ENCODE data around the gene RAC2. TPM values are rescaled to one million over a fixed set of nuclear protein-coding genes. Genes with fewer than 3 reads are reported as not detected.
A peak's percentile ranks its signal among the peaks of the same experiment; 100 is the strongest.

The RAC2 gene
- total RNA-seq, 1 donor from 2014 or later, result 13.7 TPM

DNA sequence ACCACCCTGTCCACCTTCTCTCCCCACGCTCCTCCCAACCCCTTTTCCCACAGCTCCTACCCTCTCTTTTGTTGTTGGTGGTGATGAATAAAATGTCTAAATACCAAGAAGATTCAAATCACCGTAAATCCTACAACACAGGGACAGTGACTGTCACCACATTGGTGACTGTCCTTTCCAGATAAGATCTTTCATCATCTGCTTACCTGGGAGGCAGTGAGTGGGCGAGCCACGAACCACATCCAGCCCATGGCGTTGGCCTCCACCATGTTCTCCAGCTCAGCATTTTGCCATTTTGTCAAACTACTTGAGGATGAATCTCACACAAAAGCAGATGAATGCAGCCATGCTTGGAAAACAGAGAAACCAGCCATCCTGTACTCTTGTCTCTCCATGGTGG lies 31.6 kb upstream of the RAC2 start:
- no peak for DNase-seq (ENCODE audit: low read depth)

GRCh38 chr22:37275134-37275533 lies 31.1 kb upstream of the RAC2 start:
- no peak for DNase-seq (ENCODE audit: low read depth)

- DNase-seq (ENCODE audit: low read depth), result no peak
Measured at GRCh38 chr22:37274380-37274862, 30.4 kb upstream of the RAC2 start.

DNA sequence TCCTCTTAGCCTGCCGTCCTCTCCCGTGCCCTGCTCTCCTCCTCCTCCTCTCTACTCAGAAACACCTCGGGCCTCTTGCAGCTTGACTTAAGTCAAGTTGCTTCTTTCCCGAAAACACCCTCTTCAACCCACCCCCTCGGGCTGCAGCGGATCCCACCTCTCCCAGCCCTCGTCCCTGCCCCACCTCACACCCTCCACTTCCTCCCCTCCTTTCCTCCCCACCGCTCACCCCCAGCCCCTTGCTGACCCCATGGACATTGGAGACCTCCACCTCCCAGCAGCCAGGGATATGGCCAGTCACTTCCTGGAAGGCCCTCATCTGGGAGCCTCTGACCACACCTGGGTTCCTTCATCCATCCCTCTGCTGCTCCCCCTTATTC lies 29.8 kb upstream of the RAC2 start:
- no peak for DNase-seq (ENCODE audit: low read depth)

DNA sequence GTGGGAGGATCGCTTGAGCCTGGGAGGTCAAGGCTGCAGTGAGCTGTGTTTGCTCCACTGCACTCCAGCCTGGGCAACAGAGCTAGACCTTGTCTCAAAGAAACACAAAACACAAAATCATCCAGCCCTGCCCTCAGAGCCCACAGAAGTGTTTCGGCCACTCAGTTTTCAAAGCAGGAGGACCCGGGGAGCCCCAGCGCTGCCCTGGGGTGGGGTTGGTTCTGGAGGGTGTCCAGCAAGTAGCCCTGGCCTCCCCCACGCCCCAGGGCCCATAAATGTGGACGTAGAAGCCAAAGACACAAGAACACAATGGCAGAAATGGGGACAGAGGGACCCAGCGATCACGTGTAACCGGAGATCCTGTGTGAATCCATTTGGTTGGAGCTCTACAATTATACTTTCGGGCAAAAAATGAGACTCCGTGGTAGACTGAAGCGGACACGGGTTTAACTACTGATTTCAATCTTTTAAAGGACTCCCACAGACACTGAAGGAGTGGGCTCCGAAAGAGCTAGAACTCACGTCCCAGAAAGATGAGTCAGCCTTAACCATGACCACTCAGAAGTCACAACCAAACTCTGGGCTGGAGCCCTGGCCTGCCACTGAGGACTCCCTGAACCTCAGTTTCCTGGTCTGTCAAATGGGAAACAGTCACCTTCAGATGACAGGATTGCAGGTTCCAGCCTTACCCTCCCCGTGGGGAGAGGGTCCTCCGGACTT lies 29.2 kb upstream of the RAC2 start:
- DNase-seq (ENCODE audit: low read depth), result peak; percentile 65

GRCh38 chr22:37270928-37271650 lies 27.0 kb upstream of the RAC2 start:
- no peak for DNase-seq (ENCODE audit: low read depth)

DNA sequence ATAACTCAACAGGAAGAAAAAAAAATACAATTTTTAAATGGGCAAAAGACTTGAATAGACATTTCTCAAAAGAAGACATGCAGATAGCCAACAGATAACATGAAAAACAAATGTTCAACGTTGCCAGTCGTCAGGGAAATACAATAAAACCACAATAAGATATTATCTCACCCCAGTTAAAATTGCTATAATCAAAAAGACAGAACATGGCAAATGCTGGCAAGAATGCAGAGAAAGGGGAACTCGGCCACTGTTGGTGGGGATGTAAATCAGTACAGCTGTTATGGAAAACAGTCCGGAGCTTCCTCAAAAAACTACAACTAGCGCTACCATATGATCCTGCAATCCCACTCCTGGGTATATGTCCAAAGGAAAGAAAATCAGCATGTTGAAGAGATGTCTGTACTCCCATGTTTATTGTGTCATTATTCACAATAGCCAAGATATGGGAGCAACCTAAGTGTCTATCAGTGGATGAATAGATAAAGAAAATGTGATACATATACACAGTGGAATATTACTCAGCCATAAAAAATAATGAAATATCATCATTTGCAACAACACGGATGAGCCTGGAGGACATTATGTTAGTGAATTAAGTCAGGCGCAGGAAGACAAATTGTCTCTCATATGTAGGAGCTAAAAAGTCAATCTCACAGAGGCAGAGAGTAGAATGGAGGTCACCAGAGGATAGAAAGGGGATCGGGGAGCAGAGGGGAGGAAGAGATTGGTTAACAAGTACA lies 26.0 kb upstream of the RAC2 start:
- DNase-seq (ENCODE audit: low read depth), result no peak

DNA sequence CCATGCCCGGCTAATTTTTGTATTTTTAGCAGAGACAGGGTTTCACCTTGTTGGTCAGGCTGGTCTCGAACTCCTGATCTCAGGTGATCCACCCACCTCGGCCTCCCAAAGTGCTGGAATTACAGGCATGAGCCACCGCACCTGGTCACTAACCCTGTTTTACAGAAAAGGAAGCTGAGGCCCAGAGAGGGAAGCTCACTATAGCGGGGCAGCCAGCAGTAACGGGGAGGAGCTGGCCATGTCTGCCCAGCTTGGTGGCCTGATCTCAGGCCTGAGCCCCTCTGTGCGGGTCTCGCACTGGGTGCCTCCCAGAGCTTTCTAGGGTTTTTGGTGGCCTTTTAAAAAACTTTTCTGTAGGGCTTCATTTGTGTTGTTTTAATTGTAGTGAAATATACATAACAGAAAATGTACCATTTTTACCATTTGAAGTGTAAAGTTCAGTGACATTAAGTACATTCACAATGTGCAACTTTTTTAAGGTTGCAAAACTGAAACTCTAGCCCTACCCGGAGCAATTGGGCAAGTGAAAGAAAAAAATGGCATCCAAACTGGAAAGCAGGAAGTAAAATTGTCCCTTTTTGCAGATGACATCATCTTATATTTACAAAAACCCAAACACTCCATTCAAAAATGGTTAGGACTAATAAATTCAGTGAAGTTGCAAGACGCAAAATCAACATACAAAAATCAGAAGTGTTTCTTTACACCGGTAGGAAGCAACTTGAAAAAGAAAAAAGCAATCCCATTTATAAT lies 23.8 kb upstream of the RAC2 start:
- no peak for DNase-seq (ENCODE audit: low read depth)

DNA sequence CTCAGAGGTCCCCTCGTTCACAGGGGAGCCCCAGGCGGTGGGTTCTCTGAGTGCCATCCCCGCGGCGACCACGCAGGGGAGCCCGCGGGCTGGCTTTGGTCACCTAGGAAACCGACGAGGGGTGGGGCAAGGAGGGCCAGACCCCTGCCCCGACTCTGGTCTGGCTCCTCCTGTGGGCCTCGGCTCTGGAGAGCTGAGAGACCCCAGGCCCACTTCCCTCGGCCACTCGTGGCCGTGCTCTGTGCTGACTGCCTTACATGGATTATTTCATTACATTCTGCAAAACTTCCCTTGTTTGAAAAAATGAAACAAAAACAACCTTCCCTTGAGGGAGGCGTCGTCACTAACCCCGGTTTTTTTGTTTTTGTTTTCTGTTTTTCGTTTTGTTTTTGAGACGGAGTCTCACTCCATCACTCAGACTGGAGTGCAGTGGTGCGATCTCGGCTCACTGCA lies 23.1 kb upstream of the RAC2 start:
- no peak for DNase-seq (ENCODE audit: low read depth)

- no peak for DNase-seq (ENCODE audit: low read depth)
Measured at GRCh38 chr22:37266581-37267134, 22.6 kb upstream of the RAC2 start.

GRCh38 chr22:37263966-37264887 lies 20.2 kb upstream of the RAC2 start:
- DNase-seq (ENCODE audit: low read depth), result no peak

DNA sequence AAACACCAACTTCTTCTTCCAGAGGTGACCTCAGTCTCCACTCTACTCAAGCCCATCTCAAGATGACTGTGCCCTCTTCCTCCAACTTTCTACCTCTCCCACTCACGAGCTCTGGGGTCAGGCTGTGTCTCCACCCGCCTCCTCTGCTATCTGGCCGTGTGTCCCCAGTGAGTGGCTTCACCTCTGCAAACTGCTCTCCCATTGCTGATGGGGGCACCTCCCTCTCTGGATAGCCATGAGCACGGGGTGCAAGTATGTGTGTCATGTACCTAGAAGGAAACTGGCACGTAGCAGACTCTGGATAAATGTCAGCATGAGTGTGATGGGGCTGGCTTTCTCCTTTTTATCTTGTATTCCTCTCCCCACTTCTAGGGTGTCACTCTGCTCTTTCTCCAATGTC lies 18.3 kb upstream of the RAC2 start:
- no peak for DNase-seq (ENCODE audit: low read depth)

DNA sequence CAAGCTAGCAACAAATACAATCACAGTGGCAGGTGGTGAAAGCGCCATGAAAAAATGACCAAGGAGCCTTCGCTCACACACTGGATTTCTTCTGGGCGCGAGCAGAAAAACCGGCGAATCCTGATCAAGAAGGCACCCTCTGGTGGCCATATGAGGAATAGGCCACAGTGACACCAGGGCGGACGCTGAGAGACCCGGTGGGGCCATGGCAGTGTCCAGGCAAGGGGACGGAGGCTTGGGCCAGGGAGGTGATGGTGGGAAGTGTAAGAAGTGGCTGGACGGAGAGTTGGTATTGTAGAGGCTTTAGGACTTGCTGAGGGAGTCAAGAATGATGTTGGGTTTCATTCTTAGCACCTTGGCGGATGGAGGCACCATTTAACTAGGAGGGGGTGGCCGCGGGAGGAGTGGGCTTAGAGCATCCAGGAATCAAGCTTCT lies 16.9 kb upstream of the RAC2 start:
- peak; percentile 27 for DNase-seq (ENCODE audit: low read depth)

GRCh38 chr22:37260155-37260795 lies 16.2 kb upstream of the RAC2 start:
- DNase-seq (ENCODE audit: low read depth), result no peak

DNA sequence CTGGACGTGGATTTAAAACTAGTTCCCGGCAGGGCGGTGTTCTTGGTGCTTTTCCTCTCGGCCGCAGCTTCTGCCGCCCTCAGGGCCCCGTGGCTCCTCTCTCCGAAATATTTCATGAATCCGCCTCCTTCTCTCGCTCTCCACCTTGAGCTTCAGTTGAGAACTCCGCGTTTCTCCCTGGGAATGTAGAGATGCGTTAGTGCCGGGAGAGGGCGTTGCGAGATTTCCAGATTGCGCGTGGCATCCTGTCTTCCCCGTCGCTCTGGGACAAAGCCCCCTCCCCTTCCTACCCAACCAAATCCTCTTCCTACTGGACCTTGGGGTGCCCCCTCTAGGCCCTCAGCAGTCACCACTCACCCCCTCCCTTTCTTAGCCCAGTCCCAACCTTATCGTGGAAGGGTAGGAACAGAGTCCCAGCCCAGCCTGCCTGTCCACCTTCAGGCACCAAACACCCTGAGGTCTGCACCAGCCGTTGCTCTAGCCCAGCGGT lies 15.5 kb upstream of the RAC2 start:
- DNase-seq (ENCODE audit: low read depth), result peak; percentile 39

GRCh38 chr22:37258753-37259401 lies 14.8 kb upstream of the RAC2 start:
- DNase-seq (ENCODE audit: low read depth), result no peak

GRCh38 chr22:37258005-37258752 lies 14.1 kb upstream of the RAC2 start:
- DNase-seq (ENCODE audit: low read depth), result no peak

GRCh38 chr22:37256075-37256726 lies 12.1 kb upstream of the RAC2 start:
- no peak for DNase-seq (ENCODE audit: low read depth)

Data from renal cortical epithelial cell (primary cell).